GM19023 (cell line): ENCODE results near the gene RAVER1.
"Not testable (repeated sequence)": the region's sequence is repeated elsewhere in the genome, so short reads cannot be mapped to it uniquely, and the experiment has no call there.

Source experiments
- ATAC-seq: cut with Tn5 transposase; IDR thresholded peaks from one replicate; pipeline ENCODE4 v1.9.1; 2021; ENCODE audit warnings: mild to moderate bottlenecking, moderate library complexity; ENCODE audit not compliant: unreplicated experiment

Gene RAVER1

DNA sequence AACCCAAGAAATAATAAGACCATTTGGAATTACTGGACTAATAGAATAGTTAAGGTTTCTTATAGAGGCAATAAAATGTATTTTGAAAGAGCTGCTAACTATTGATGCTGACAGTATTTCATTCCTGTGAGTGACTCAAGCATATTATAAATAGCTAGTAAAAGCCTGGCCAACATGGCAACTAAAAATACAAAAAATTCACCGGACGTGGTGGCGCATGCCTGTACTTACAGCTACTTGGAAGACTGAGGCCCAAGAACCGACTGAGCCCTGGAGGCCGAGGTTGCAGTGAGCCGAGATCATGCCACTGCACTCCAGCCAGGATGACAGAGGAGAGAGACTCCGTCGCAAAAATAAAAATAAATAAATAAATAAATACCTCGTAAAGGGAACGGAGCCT lies 11.5 kb upstream of the RAVER1 start:
- ATAC-seq = no peak

DNA sequence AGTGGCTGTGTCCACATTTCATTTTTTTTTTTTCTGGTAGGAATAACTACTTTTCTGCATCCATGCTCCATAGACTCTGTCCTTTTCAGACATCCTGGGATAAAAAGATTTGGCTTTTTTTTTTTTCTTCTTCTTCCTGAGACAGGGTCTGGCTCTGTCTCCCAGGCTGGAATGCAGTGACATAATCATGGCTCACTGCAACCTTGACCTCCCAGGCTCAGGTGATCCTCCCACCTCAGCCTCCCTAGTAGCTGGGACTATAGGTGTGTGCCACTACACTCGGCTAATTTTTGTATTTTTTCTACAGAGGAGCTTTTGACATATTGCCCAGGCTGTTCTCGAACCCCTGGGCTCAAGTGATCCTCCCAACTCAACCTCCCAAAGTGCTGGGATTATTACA lies 10.2 kb upstream of the RAVER1 start:
- no peak for ATAC-seq

DNA sequence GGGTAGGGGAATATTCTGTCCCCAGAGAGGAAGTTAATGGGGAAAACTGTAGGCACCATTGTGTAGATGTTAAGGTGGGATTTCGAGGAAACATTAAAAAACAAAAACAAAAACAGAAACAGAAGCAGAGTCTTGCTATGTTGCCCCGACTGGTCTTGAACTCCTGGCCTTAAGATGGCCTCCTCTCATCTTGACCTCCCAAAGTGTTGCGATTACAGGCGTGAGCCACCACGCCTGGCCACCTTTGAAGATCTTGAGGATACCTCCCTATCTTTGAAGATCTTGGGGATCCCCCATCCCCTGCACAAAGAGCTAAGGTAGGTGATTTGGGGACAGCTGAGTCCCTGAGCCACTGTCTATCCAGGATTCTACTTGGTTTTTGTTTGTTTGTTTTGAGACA lies 6.6 kb upstream of the RAVER1 start:
- ATAC-seq = no peak

DNA sequence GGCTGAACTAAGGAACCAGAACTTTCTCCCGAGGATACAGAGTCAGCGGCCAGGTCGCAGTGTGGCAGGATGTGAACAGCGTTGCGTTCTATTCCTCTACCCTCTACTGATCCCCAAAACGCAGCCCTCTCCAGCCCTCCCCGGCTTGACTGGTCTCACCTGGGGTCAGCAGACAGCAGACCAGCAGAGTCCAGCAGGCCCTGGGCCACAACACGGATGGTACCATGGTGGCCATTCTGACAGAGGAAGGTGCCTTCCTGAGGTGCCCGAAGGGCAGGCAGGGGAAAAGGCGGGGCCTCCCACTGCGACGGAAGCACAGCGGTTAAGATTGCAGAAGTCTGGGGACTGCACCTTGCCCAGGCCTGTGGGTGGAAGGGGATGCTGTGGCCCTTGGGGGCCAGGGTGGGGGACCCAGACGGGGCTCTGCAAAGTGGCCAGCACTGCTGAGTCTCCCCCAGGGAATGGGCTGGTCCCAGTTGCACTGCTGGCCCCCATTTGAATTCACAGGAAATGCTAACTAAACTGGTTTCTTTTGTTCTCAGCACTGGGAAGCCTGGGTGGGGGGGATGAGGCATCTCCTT lies 6.1 kb upstream of the RAVER1 start, which contains the start of gene ICAM3:
Gene ICAM3 (minus strand): TSS at position 245 of the 581 bp plus-strand sequence. CDS start 10 bp downstream, at position 235.
- no peak for ATAC-seq

DNA sequence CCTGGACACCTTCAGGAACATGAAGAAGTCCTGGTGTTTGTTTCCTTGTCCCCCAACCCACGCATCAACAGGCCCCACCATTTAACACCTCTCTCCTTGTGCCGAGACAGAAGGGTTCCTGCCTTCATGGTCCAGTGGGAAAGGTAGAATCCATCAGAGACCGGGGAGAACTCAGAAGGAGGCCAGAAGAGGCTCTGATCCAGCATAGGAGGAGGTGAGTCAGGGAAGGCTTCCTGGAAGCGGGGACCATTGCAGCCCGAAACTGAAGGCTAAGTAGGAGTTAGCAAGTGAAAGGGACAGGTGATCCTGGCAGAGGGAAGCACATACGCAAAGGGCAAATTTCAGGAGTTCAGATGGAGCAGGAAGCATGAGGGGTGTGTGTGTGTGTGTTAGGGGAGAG lies 5.6 kb upstream of the RAVER1 start:
- ATAC-seq = no peak

DNA sequence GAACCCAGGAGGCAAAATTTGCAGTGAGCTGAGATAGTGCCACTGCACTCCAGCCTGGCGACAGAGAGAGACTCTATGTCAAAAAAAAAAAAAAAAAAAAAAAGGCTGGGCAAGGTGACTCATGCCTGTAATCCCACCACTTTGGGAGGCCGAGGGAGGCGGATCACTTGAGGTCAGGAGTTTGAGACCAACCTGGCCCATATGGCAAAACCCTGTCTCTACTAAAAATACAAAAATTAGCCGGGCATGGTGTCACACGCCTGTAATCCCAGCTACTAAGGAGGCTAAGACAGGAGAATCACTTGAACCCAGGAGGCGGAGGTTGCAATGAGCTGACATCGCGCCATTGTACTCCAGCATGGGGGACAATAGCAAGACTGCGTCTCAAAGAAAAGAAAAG lies 3.4 kb upstream of the RAVER1 start:
- not testable (repeated sequence) for ATAC-seq

DNA sequence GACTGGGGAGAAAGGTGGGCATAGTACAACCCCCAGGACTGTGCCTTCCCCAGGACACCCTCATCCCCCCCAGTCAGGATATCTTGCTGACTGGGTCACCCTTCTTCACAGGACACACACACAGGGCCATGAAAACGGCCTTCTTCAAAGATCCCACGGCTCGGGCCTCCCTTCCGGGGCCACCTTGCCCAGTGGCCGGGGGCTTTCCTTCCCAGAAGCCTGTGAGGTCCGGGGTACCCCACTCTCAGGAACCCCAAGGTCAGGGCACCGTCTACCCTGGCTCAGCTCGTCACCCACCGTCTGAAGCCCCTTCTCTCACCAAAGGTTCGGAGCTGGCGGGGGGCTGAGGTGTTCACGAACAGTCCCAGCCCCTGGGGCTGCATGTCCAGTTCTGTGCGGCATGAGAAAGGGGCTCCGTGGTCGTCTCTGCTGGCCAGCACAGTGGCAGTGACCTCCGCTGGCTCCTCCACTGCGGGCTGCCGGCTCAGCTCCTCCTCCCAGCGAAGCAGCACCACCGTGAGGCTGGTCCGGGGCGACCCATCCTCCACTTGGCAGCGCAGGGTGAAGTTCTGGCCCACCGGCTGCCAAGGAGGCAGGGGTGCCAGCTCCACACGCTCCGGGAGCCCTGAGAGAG lies 2.1 kb upstream of the RAVER1 start:
- no peak for ATAC-seq

DNA sequence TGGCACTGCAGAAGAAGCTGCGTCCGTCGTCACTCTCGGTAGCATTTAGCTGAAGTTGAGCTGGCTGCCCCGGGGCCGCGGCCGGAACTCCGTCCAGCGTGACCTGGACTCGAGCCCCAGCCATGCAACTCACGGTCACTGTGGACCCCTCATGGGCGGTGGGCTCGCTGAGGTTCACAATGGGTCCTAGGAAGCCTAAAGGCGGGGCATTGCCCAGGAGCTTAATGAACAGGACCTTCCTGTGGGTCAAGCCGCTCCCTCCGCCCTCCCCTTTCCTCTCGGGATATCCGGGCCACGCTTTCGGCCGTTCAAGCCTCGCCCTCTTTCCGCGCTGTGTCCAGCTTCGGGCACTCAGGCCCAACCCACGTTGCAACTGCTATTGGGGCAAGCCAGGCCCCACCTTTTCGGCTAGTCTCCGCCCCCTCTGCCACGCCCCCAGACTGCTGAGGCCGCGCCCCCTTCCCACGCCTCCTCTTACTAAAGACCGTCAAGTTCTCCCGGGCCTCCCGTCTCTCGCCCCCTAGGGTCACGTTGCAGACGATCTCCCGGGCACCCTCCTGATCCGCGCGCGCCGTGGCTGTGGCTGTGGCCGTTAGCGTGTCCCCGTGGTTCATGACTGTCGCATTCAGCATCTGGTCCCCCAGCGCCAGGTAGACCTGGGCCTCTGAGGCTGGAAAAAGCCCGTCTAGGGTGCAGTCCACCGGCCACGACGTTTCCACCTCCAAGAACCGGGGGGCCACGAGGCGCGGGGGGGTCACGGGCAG lies 1.4 kb upstream of the RAVER1 start:
- no peak for ATAC-seq

DNA sequence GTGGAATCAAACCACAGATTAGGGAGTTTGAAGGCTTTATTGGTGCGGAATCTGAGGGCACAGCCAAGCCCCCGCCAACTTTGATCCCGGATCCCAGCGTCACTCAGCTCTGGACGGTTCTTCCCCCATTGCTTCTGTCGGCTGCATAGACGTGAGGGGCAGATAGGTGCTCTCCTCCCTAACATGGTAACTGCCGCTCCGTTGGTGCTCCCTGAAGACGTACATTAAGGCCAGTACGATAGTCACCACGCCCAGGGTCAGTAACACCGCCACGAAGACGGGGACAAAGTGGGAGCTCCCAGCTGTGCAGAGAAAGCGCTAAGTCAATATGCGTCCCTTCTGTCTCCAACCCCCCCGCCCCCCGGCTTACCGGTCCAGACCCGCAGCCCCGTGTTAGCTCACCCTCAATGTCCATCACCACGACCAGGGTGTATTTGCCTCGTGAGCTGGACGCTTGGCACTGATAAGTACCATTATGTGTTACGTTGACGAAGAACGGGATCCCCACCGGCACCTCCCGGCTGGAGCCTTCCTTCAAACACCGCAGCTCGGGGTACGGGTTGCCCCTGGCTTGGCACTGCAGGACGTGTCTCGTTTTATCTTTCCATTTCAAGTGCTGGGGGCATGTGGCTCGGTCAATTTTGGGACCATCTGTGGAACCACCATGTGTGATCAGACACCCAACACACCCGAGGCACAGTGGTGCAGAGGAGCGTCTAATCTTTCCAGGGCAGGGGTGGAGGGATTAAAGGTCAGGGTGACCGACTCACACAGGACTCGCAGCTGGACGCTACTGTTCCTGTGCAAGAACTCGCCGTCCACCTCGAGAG lies 644 bp upstream of the RAVER1 start:
- peak; percentile 6 for ATAC-seq

DNA sequence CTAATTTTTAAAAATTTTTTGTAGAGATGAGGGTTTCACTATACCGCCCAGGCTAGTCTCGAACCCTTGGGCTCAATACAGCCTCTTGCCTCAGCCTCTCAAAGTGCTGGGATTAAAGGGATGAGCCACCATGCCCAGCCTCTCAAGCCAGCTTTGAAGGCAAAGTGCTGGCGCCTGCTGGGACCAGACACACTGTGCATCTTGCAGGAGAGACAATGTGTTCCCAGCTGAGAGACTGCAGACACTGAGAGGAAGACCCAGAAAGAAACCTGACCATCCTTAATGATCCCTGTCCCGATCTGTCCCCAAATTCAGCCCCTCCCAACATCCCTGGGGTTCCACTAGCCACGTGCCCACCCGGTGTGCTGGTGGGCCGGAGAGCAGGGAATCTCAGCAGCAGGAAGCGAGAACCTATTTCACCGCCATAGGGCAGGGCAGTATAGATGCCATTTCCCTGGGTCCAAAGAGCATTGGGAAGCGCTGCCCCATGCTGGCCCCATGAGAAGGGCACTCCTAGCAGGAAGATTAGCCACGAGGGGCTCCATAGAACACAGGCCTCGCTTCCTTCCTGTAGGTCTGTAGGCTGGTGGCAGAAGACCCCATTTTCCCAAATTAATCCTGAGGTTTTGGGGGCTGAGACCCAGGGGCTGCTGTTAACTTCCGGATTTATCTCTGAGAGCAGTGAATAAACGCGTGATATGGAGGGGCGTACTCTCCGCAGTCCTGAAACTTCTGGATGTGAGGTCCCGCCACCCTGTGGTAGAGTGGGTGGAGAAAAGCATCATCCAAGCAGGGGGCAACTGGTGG lies 968 bp downstream of the RAVER1 start:
- no peak for ATAC-seq

DNA sequence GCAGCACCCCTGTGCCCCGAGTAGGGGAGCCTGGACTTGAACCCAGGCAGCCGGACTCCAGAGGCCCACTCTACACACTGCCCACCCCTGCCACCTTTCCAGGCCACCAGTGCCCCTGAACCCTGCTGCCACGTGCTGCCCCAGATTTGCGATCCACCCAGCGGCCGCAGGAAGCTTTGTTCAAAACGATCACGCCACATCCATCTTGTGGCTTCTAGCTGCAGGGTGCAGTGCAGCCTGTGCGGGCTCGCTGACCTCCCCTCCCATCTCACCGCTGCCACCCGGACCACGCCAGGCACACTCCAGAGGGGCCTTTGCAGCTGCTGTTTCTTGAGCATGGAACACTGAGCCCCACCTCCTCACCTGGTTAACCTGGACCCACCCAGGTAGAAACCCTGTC lies 3.8 kb downstream of the RAVER1 start:
- ATAC-seq = no peak

DNA sequence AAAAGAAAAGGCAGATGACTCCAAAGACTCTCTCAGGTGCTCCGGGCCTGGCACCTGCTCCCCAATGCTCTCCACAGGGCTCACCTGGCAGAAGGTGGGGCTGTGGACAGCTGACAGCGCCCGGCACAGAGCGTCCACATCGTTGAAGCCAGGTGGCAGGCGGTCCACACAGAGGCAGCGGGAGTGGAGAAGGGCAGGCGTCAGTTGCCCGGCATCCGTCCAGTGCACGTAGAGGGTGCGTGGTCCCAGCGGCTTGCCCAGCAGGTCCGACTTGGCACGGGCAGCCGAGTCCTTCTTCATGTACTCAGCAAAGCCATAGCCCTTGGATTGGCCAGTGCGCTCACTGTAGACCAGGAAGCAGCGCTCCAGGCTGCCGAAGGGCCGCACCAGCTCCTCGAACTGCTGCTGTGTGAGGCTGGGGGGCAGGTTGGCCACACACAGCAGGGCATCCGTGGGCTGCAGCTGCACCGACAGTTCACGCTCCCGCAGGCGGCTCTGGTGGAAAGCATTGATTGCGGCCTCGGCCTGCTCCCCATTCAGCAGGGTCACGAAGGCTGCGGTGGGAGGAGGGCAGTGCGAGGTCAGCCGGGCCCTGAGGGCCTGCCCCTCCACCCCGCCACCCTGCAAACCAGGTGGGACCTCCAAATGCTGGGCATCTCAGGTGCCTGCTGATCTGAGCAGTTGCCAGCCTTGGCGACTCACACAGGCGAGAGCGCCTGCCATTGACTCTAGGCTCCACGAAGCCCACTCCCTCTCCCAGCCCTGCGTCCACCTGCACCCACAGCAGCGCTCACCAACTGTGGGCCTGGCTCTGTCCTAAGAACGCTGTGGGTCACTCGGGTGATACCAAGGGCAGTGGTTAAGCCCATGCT lies 4.5 kb downstream of the RAVER1 start:
- ATAC-seq = no peak

DNA sequence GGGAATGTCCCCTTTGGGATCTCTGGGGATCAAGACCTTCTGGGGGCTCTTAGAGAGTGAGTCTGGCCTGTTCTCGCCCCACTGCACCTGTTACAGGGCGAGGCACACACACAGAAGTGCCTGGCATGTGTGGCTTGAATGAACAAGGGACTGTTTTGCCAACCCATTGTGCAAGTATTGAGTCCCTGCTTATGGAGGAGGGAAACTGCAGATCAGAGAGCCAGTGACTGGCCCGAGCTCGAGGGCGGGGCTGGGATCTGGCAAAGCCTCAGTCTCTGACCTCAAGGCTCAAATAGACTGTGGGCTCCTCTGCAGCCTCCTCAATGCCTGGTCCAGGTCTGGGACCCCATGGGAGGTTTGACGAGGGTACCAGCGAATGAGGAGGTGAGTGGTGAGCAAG lies 5.5 kb downstream of the RAVER1 start:
- ATAC-seq = no peak

DNA sequence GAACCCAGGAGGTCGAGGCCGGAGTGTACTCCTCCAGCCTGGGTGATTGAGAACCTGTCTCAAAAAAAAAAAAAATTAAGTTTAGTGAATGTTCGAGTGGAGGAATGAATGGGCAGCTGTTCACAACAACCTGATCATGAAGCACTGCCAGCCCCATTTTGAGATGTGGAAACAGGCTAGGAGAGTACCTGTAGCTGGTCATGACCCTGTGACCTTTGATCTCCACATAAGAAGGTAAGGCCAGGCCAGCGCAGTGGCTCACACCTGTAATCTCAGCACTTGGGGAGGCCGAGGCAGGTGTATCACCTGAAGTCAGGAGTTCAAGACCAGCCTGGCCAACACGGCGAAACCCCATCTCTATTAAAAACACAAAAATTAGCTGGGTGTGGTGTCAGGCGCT lies 7.6 kb downstream of the RAVER1 start:
- ATAC-seq = no peak

DNA sequence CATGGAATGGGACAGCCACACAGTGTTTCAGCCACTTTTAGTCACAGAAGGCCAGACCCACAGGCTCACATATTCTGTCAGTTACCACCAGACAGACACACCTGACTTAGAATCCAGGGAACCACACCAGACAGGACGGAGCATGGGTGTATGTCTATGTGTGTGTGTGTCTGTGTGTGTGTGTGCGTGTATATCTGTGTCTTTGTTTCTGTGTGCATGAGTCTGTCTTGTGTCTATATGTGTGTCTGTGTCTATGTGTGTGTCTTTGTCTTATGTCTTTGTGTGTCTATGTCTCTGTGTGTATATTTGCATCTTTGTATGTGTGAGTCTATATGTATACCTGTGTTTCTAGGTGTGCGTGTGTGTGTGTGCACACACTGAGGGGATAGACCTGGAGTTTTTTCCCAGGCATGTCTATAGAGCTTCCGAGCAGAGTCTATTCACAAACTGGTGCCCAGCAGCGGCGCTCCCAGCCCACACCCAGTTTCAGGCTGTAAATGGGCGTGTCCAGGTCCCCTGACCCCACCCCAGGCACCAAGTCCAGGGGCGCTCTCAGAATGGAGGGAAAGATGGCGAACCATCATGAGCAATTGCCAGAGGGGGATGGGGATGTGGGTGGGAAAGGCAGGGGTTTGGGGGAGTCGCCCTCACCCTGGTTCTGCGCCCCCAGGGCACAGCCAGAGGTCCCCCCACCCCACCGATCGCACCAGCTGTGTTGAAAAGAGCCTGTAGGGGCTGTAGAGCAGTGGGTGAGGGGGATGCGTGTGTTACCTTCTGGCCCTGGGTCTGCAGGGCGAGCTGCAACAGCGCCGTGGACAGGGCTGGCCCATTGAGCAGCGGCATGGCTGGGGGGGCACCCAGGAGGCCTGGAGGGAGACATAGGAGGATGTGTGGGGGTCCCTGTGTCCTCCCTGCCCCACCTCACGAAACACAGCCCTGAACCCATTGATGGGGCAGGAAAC lies 11.2 kb downstream of the RAVER1 start:
- ATAC-seq = no peak

DNA sequence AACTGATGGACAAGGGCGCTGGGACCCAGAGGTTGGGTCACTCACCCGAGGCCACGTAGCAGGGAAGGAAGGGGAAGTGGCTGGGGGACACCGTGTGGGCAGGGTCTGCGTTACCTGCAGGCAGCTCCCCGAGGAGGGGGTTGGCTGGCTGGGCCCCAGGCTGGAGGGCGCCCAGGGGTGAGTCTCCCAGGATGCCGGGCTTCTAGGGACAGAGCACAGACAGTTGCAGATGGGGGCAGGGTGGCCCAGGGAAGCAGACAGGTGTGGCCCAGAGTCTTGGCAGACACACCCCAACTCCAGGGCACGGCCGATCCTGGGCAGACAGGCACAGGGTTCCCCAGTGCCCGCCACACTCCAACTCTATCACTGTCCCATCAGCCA lies 11.9 kb downstream of the RAVER1 start:
- no peak for ATAC-seq

DNA sequence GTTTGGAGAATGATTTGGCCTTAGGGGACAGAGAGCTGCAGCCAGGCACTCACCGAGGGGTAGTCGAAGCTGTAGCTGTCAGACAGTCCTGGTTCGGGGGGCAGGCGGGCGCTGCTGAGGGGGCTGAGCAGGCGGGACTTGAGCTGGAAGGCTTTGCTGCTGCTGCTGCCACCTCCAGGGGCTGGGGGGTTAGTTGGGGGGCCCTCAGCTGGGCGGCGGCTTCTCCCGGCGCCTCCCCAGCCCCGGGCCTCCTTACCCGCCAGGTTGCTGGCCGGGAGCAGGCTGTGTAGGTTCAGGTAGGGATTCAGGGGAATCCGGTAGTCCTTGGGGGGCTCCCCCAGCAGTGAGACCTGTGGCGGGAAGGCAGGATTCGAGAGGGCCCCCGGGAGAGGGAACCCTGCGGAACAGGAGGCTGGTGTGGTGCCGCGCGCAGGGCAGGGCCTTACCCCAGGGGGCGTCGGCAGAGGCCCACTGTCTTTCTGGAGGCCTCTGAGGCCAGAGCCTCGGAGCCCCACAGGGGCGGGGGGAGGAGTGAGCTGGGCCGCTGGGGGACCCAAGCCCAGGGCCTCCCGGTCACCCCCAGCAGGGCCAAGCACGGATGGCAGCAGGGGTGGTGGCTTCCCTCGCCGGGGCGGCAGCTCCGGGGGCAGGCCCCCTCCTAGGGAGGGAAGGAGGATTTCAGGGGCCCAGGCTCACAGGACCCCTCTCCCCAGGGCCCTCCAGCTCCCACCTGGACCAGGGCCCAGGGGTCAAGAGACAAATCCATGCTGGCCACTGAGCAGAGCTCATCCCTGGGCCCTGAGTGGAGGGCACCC lies 12.5 kb downstream of the RAVER1 start:
- no peak for ATAC-seq
